Esophagus muscularis mucosa (tissue), 4 donors: Measurements from ENCODE around the gene MAP3K2. TPM values are rescaled to one million over a fixed set of nuclear protein-coding genes. Genes with fewer than 3 reads are reported as not detected.
A peak's percentile ranks its signal among the peaks of the same experiment; 100 is the strongest.

Experiments used
- DNase-seq: peaks from one replicate; pipeline ENCODE4 v3.0.0-alpha.2; 2017; ENCODE audit errors: extremely low spot score
- H3K27ac ChIP-seq, 4 donors: fragments of 200-600 bp; sonication (generic); replicated peaks in 1 of 4; 1 replicate in 3 of 4; 2 replicates in 1 of 4; pipeline ENCODE4 v1.5.1; 2016 to 2019; ENCODE audit warnings: mild to moderate bottlenecking in 1 of 4
- H3K27me3 ChIP-seq, 4 donors: fragments of 200-600 bp; sonication (generic); one replicate each; pipeline versions ENCODE4 v1.5.1 to v1.6.0; 2016 to 2019
- H3K36me3 ChIP-seq, 4 donors: fragments of 200-600 bp; sonication (generic); one replicate each; pipeline ENCODE4 v1.5.1; 2016 to 2019
- H3K4me1 ChIP-seq, 4 donors: fragments of 200-600 bp; sonication (generic); one replicate each; pipeline ENCODE4 v1.5.1; 2016 to 2019
- H3K4me3 ChIP-seq, 4 donors: fragments of 200-600 bp; sonication (generic); 1 replicate in 2 of 4; 2 replicates in 2 of 4; pipeline ENCODE4 v1.5.1; 2016 to 2019; ENCODE audit warnings: mild to moderate bottlenecking in 4 of 4, moderate library complexity in 1 of 4
- H3K9me3 ChIP-seq, 4 donors: fragments of 200-600 bp; sonication (generic); 1 replicate in 3 of 4; 2 replicates in 1 of 4; pipeline ENCODE4 v1.5.1; 2016 to 2019
- EP300 ChIP-seq: sonication (generic); formaldehyde crosslinking; IDR thresholded peaks from one replicate; pipeline ENCODE4 v1.6.1; 2017; ENCODE audit warnings: antibody characterized with exemption
- POLR2A ChIP-seq: fragments of 450-650 bp; IDR thresholded peaks from one replicate; pipeline ENCODE4 v1.6.1; 2017; ENCODE audit warnings: antibody characterized with exemption, moderate library complexity, mild to moderate bottlenecking, low read depth
- POLR2AphosphoS5 ChIP-seq, 2 donors: sonication (generic); formaldehyde crosslinking; IDR thresholded peaks; one replicate each; pipeline ENCODE4 v1.6.1; 2017; ENCODE audit warnings: antibody characterized with exemption in 2 of 2
- WGBS: methylation state at CpG from one replicate; pipeline ENCODE4 v1.1.5; 2018; 5-methylcytosine and 5-hydroxymethylcytosine counted together
- intact Hi-C: fragments of 100-400 bp; cut with DNase I; formaldehyde crosslinking; loops from one replicate; pipeline ENCODE4 v1.15.1; 2023
- total RNA-seq, 4 donors: library from RNA; depleted of rRNA; stranded (reverse); fragments of >200 nt; gene quantifications; one replicate each; pipeline versions ENCODE4 v1.1.0 to v1.2.1, GENCODE V29; 2016
- TF ChIP-seq, protein P1 (sequence below), 3 experiments: fragments of 200-600 bp in 2 of 3; fragments of 450-650 bp in 1 of 3; sonication (generic) in 2 of 3; IDR thresholded peaks; one replicate each; pipeline ENCODE4 v1.5.1; 2017 to 2019; ENCODE audit warnings: antibody characterized with exemption in 3 of 3, mild to moderate bottlenecking in 2 of 3, moderate library complexity in 1 of 3

The MAP3K2 gene
- total RNA-seq, 4 donors from 2014 or later = 51.4 to 68.6 (median 66.2) TPM

DNA sequence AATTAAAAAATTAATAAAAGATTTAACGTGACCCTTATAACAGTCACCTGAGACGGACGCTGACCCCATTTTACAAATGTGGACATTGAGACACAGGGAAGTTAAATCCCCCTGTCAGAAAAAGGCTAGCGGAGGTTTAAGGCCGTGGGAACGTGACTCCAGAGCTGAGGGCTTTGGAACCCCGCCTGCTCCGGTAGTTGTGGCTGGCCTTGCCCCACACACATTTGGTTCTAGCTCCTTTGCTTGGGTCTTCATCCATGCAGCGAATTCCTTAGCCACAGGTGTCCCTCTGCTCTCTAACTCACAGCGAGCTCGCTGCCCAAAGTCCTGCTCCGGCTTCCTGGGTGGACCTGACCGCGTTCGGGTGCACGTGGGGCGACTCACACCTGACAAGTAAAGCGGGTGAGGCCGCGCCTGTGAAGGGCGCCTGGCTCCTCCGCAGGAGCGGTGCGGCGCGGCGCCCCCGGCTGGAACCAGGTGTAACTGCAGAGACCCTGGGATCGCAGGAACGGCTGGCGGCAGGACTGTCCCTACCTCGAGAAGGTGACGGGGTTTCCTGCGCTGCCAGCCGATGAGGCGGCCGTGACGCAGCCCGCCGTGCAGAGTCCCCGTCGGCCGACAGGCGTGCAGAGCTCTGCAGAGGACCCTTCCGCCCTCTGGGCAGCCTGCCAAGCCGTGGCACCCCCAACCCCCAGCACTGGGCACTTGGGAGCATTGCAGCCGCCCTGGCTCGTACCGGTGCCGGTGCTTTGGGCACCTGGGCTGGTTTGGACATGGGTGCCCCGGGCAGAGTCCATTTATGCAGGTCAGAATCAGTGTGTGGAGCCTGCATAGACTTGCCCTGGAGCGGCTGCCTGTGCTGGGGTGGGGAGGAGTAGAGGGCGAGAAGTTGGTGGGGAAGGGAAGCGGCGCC lies 28.1 kb upstream of the MAP3K2 start:
- Histone ChIP-seq H3K4me1 (peaks cover 26 to 30% (median 27%) of the 10 kb centered on the region in 4 donors), H3K27me3 (peaks cover 0 to 49% (median 6%) of the 10 kb centered on the region in 4 donors), H3K27ac (no peak overlapping the region), H3K4me3 (peak overlapping the region; percentile 48 to 57 (median 50)), H3K36me3 (no peaks in the 10 kb centered on the region), H3K9me3 (no peaks in the 10 kb centered on the region)
- DNase-seq = no peak
- 37% methylated on average over 22 of the region's 55 CpGs for WGBS
- intact Hi-C loops = loop anchor here (5.0 kb wide), 2 partner anchors 34 to 89 kb away; no protein-coding TSS in a partner anchor
- TF ChIP-seq POLR2AphosphoS5 (IDR thresholded peaks at IDR 0.05) (peak in 1 of 2 donors; percentile 36), POLR2A (no peak), EP300 (no peak)
- TF ChIP-seq, protein P1, sequence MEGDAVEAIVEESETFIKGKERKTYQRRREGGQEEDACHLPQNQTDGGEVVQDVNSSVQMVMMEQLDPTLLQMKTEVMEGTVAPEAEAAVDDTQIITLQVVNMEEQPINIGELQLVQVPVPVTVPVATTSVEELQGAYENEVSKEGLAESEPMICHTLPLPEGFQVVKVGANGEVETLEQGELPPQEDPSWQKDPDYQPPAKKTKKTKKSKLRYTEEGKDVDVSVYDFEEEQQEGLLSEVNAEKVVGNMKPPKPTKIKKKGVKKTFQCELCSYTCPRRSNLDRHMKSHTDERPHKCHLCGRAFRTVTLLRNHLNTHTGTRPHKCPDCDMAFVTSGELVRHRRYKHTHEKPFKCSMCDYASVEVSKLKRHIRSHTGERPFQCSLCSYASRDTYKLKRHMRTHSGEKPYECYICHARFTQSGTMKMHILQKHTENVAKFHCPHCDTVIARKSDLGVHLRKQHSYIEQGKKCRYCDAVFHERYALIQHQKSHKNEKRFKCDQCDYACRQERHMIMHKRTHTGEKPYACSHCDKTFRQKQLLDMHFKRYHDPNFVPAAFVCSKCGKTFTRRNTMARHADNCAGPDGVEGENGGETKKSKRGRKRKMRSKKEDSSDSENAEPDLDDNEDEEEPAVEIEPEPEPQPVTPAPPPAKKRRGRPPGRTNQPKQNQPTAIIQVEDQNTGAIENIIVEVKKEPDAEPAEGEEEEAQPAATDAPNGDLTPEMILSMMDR (IDR thresholded peaks at IDR 0.05) = peak; percentile 57 to 66 (median 64)

DNA sequence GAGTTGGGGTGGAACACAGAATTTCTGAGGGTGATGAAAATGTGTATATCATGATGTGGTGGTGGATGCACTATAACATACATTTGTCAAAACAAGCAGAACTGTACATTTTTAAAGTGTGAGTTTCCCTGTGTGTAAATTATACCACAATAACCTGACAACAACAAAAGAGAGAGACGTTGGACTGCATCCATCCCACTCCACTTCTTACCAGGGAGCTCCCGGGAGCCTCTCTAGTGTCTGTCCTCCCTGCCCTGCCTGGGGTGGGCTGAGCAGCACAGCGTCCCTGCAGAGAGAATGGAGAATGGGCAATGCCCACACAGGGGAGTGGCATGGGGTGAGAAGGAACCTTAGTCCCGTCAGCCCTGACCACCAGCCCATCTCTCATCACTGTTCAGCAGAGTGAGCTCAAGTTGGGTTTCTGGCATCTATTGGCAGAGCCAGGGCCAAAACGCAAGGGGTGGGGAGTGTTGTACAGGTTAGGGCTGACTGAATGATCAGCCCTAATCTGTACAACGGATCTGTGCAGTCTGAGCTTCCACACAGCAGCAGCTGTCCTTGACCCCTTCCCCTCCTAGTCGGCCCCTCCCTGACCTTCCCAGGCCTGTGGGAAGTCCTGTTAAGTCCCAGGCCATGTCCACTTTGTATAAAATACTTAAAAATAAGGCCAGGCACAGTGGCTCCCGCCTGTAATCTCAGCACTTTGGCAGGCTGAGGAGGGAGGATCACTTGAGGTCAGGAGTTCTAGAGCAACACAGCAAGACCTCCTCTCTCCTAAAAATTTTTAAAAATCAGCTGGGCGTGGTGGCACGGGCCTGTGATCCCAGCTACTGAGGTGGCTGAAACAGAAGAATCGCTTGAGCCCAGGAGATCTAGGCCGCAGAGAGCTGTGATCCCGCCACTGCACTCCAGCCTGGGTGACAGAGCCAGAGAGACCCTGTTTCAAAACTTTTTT lies 27.1 kb upstream of the MAP3K2 start:
- Histone ChIP-seq H3K4me3 (no peak overlapping the region), H3K27ac (no peak overlapping the region), H3K36me3 (no peaks in the 10 kb centered on the region), H3K9me3 (no peaks in the 10 kb centered on the region), H3K4me1 (peaks cover 32 to 39% (median 36%) of the 10 kb centered on the region in 4 donors), H3K27me3 (peaks cover 0 to 40% (median 6%) of the 10 kb centered on the region in 4 donors)
- 90% methylated on average over 13 of the region's 13 CpGs for WGBS
- DNase-seq = no peak
- intact Hi-C loops = loop anchor here (5.0 kb wide), 2 partner anchors 33 to 88 kb away; no protein-coding TSS in a partner anchor
- no peak for TF ChIP-seq POLR2AphosphoS5 (IDR thresholded peaks at IDR 0.05)
- TF ChIP-seq, protein P1 (IDR thresholded peaks at IDR 0.05) = no peak
- TF ChIP-seq EP300 = no peak
- no peak for TF ChIP-seq POLR2A

- Histone ChIP-seq H3K4me1 (peaks cover 32 to 43% (median 40%) of the 10 kb centered on the region in 4 donors), H3K27ac (no peak overlapping the region)
Measured at GRCh38 chr2:127413782-127414637, 26.2 kb upstream of the MAP3K2 start.

More at GRCh38 chr2:127413782-127414637, 26.2 kb upstream of the MAP3K2 start:
- 87% methylated on average over 8 of the region's 8 CpGs for WGBS
- no peaks in the 10 kb centered on the region for H3K9me3 ChIP-seq
- H3K4me3 ChIP-seq = no peak overlapping the region
- no peaks in the 10 kb centered on the region for H3K36me3 ChIP-seq
- intact Hi-C loops = no loop called here
- no peak for DNase-seq
- peaks cover 0 to 31% (median 6%) of the 10 kb centered on the region in 4 donors for H3K27me3 ChIP-seq
- no peak for TF ChIP-seq EP300
- no peak for TF ChIP-seq POLR2A
- TF ChIP-seq, protein P1 (IDR thresholded peaks at IDR 0.05) = no peak
- no peak for TF ChIP-seq POLR2AphosphoS5 (IDR thresholded peaks at IDR 0.05)
